Adrenal gland (tissue), 12 donors: ENCODE data around the gene TRIM38. TPM values are rescaled to one million over a fixed set of nuclear protein-coding genes. Genes with fewer than 3 reads are reported as not detected.

ENCODE experiments used
- DNase-seq, 7 donors: peaks; one replicate each; pipeline ENCODE4 v3.0.0-alpha.2; 2019 to 2020
- H3K27ac ChIP-seq, 5 donors: fragments of 200-600 bp; sonication (generic) in 4 of 5; 1 replicate in 3 of 5; 2 replicates in 2 of 5; pipeline versions ENCODE4 v1.5.1 to v1.8.0; 2016 to 2020; ENCODE audit warnings: mild to moderate bottlenecking in 1 of 5
- H3K27me3 ChIP-seq: fragments of 200-600 bp; 2 replicates; pipeline ENCODE4 v1.8.0; 2021
- H3K36me3 ChIP-seq, 2 donors: fragments of 200-600 bp; replicated peaks in 1 of 2; 1 replicate in 1 of 2; 2 replicates in 1 of 2; pipeline versions ENCODE4 v1.5.1 to v1.8.0; 2018 to 2022
- H3K4me1 ChIP-seq, 2 donors: fragments of 200-600 bp; replicated peaks in 1 of 2; 1 replicate in 1 of 2; 2 replicates in 1 of 2; pipeline versions ENCODE4 v1.5.1 to v1.8.0; 2018 to 2021
- H3K4me3 ChIP-seq, 4 donors: fragments of 200-600 bp; sonication (generic) in 3 of 4; one replicate each; pipeline ENCODE4 v1.5.1; 2016 to 2018
- H3K9me3 ChIP-seq, 3 donors: fragments of 200-600 bp; sonication (generic) in 1 of 3; replicated peaks in 1 of 3; 1 replicate in 2 of 3; 2 replicates in 1 of 3; pipeline versions ENCODE4 v1.5.1 to v1.8.0; 2016 to 2021
- POLR2A ChIP-seq, 2 donors: fragments of 450-650 bp; IDR thresholded peaks; one replicate each; pipeline ENCODE4 v1.6.1; 2017; ENCODE audit warnings: antibody characterized with exemption in 2 of 2, mild to moderate bottlenecking in 2 of 2, moderate library complexity in 1 of 2
- WGBS, 4 donors: extraction: QIAGEN DNeasy Blood & Tissue Kit in 2 of 4; methylation state at CpG; one replicate each; pipeline versions ENCODE4 v1.1.5 to v1.1.7; 2013 to 2017; 5-methylcytosine and 5-hydroxymethylcytosine counted together
- intact Hi-C, 2 donors: fragments of 100-400 bp; cut with DNase I; formaldehyde crosslinking; loops; one replicate each; pipeline versions ENCODE4 v1.14.1 to v1.15.0; 2022 to 2023
- polyA plus RNA-seq, 3 donors: library from polyadenylated mRNA; stranded (reverse); fragments of 200-250 nt in 2 of 3; fragments of 350-450 nt in 1 of 3; fragmentation: Illumina TruSeq in 1 of 3; extraction: RNeasy Lipid Tissue Mini Kit (QIAGEN cat#74804) in 1 of 3; gene quantifications; one replicate each; pipeline ENCODE4 v1.2.3, GENCODE V29; 2013 to 2014
- total RNA-seq, 9 donors: library from RNA; depleted of rRNA in 4 of 9; stranded (reverse); fragments of >200 nt in 4 of 9; fragments of 120-200 nt in 1 of 9; fragmentation: NEBNext Ultra II Directional in 1 of 9; extraction: Animal tissue kit (Norgen Biotek cat#: 25700) in 1 of 9; gene quantifications; one replicate each; pipeline versions ENCODE4 v1.1.0 to v1.2.4, GENCODE V29; 2013 to 2023
- TF ChIP-seq, protein P1 (sequence below), 6 experiments: fragments of 450-650 bp in 4 of 6; fragments of 200-600 bp in 2 of 6; sonication (generic) in 1 of 6; IDR thresholded peaks; 1 replicate in 5 of 6; 2 replicates in 1 of 6; pipeline versions ENCODE4 v1.5.1 to v1.8.0; 2016 to 2021; ENCODE audit warnings: antibody characterized with exemption in 6 of 6, mild to moderate bottlenecking in 2 of 6, moderate library complexity in 1 of 6
- donor health status: healthy with polysubstance abuse.
- donor health status: Bipolar disorder and iron deficiency.
- donor health status: DM: yes; HTN: yes; CAD: no.
- donor health status: DM: no; HTN: no; CAD: no.
- donor health status: DM: no; HTN: no; CAD: no.
- donor health status: DM: yes; HTN: yes; CAD: no.

Gene TRIM38
- total and polyA plus RNA-seq, 12 donors, result 5.7 to 15.6 (median 9.8) TPM

DNA sequence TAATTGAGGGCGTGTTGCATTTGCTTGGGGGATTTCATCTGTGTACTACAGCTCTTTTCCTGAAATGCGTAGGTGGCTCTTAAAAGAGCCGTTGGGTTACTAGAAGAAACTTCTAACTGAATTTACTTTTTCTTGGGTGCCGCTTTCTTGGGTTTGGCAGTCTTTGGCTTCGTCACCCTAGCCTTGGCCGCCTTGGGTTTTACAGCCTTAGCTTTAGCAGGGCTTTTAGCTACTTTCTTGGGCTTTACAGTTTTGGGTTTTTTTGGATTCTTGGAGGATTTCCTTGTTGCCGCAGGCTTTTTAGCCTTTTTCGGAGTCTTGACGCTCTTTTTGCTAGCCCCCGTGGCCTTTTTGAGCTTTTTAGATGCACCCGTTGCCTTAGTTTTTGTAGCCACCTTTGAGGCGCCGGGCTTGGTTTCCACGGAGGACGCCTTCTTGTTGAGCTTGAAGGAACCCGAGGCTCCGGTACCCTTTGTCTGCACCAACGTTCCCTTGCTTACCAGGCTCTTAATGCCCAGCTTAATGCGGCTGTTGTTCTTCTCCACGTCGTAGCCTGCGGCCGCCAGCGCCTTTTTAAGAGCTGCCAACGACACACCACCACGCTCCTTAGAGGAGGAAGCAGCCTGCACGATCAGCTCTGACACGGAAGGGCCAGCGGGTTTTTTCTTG, 54.5 kb downstream of the TRIM38 start:
- Histone ChIP-seq H3K36me3 (no peaks in the 10 kb centered on the region), H3K9me3 (no peaks in the 10 kb centered on the region), H3K4me3 (peak overlapping the region in 1 of 4 donors; percentile 32), H3K4me1 (peaks cover 5 to 7% of the 10 kb centered on the region in 2 donors), H3K27me3 (no peaks in the 10 kb centered on the region), H3K27ac (peak overlapping the region in 3 of 5 donors; percentile 28 to 58 (median 35))
- no peak for TF ChIP-seq POLR2A (IDR thresholded peaks at IDR 0.05)
- intact Hi-C loops, result no loop called here
- 44 to 48% (median 47%) methylated on average over 28 to 29 of the region's 29 CpGs for WGBS, 4 donors
- no peak for DNase-seq

DNA sequence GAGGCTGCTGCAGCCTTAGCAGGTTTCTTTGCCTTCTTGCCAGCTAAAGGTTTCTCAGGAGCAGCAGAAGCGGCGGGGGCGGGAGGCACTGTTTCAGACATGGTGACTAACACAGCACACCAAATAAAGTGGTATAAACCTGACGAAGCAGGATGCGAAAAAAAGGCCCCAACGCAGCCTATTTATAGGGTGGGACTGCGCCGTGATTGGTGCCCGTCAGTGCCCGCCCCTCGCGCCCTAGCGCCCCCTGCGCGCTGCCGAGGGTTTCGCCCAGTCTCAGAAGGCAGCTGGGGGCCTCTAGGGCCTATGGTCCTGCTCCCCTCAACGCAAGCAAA, 55.0 kb downstream of the TRIM38 start:
- no peak for TF ChIP-seq POLR2A (IDR thresholded peaks at IDR 0.05)
- TF ChIP-seq, protein P1, sequence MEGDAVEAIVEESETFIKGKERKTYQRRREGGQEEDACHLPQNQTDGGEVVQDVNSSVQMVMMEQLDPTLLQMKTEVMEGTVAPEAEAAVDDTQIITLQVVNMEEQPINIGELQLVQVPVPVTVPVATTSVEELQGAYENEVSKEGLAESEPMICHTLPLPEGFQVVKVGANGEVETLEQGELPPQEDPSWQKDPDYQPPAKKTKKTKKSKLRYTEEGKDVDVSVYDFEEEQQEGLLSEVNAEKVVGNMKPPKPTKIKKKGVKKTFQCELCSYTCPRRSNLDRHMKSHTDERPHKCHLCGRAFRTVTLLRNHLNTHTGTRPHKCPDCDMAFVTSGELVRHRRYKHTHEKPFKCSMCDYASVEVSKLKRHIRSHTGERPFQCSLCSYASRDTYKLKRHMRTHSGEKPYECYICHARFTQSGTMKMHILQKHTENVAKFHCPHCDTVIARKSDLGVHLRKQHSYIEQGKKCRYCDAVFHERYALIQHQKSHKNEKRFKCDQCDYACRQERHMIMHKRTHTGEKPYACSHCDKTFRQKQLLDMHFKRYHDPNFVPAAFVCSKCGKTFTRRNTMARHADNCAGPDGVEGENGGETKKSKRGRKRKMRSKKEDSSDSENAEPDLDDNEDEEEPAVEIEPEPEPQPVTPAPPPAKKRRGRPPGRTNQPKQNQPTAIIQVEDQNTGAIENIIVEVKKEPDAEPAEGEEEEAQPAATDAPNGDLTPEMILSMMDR (IDR thresholded peaks at IDR 0.05), result peak in 3 of 6 experiments; percentile 17 to 31 (median 23)
- Histone ChIP-seq H3K4me3 (peak overlapping the region in 1 of 4 donors; percentile 32), H3K27me3 (no peaks in the 10 kb centered on the region), H3K27ac (peak overlapping the region in 2 of 5 donors; percentile 28 to 58), H3K4me1 (peaks cover 5 to 7% of the 10 kb centered on the region in 2 donors), H3K9me3 (no peaks in the 10 kb centered on the region), H3K36me3 (no peaks in the 10 kb centered on the region)
- 23 to 47% (median 33%) methylated on average over 7 to 18 of the region's 18 CpGs for WGBS, 4 donors
- DNase-seq, result peak; percentile 30 to 84 (median 45)
- intact Hi-C loops, result no loop called here

DNA sequence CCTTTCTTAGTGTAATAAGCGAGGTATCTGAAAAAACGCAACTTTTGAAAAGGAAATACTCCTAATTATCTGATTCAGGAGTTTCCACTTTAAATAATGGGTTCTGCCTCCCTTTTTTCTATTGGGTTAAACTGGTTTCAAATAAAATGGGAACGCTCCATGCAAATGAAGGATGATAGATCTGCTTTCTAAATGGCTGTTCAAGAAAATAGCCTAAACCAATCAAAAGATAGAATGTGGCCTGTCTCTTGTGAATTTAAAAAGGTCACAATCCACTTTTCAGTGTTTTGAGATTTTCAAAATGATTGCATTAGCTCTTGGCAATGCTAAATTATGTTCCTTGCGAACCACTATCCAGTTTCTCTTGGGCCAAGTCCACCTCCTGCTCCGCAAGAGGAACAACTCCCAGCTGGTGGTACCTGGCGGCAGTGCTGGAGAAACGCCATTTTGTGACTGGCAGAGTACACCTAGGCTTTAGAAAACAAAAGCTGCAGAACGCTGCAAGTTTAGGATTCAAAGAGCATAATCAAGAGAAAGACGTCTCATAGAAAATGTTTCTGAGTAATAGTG, 56.7 kb downstream of the TRIM38 start:
- Histone ChIP-seq H3K27me3 (no peaks in the 10 kb centered on the region), H3K36me3 (no peaks in the 10 kb centered on the region), H3K4me1 (peaks cover 5 to 7% of the 10 kb centered on the region in 2 donors), H3K27ac (no peak overlapping the region), H3K9me3 (no peaks in the 10 kb centered on the region), H3K4me3 (no peak overlapping the region)
- TF ChIP-seq POLR2A (IDR thresholded peaks at IDR 0.05), result no peak
- TF ChIP-seq, protein P1 (IDR thresholded peaks at IDR 0.05), result no peak
- no peak for DNase-seq
- intact Hi-C loops, result no loop called here
- WGBS, 4 donors, result 71 to 77% (median 73%) methylated on average over 9 of the region's 9 CpGs

DNA sequence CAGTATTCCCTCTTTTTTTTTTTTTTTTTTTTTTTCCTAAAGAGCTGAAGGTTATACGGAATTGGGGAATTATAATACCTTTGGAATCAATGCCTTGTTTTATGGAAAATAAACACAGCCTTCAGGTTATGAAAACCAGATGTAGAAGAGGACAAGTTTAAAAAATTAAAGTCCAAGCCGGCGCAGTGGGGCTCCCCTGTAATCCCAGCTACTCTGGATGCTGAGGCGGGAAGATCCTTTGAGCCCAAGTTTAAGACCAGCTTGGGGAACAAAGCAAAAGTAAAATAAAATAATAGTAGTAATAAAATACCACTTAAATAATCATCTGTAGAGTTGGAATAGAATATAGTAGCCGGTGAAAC, 57.3 kb downstream of the TRIM38 start:
- no peak for DNase-seq
- 26 to 41% (median 33%) methylated on average over 5 of the region's 5 CpGs for WGBS, 4 donors
- intact Hi-C loops, result no loop called here
- Histone ChIP-seq H3K27me3 (no peaks in the 10 kb centered on the region), H3K4me1 (peaks cover 5 to 7% of the 10 kb centered on the region in 2 donors), H3K9me3 (no peaks in the 10 kb centered on the region), H3K36me3 (no peaks in the 10 kb centered on the region), H3K27ac (peak overlapping the region in 4 of 5 donors; percentile 71 to 100 (median 98)), H3K4me3 (peak overlapping the region in 2 of 4 donors; percentile 48 to 65)
- TF ChIP-seq, protein P1 (IDR thresholded peaks at IDR 0.05), result no peak
